Measurements from ENCODE around the gene ANXA1.

The ANXA1 gene

DNA sequence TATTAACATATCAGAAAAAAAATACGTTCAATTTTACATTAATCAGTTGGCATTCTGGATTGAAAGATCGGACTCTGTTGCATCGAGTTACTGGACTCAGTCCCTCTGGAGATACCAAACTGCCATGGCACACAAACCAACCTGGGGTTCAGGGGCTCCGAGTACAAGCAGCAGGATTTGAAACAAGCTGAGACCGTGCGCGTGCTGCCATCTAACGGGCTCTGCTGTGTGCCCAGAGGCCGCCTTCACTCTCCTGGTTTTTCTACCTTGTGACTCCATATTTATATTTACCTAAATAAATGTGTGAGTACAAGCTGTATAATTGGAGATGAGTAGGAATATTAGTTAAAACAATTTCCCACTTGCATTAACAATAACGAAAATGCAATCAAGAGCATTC, 48.2 kb downstream of the ANXA1 start:
- H3K4me3 Mint-ChIP-seq: no peak overlapping the region
- no peak overlapping the region for H3K27ac Mint-ChIP-seq
- H3K36me3 Mint-ChIP-seq: no peaks in the 10 kb centered on the region
- no peaks in the 10 kb centered on the region for H3K4me1 Mint-ChIP-seq (ENCODE audit: low read depth)
- no peaks in the 10 kb centered on the region for H3K9me3 Mint-ChIP-seq (ENCODE audit: low read depth)
- H3K27me3 Mint-ChIP-seq: peaks cover 3% of the 10 kb centered on the region

DNA sequence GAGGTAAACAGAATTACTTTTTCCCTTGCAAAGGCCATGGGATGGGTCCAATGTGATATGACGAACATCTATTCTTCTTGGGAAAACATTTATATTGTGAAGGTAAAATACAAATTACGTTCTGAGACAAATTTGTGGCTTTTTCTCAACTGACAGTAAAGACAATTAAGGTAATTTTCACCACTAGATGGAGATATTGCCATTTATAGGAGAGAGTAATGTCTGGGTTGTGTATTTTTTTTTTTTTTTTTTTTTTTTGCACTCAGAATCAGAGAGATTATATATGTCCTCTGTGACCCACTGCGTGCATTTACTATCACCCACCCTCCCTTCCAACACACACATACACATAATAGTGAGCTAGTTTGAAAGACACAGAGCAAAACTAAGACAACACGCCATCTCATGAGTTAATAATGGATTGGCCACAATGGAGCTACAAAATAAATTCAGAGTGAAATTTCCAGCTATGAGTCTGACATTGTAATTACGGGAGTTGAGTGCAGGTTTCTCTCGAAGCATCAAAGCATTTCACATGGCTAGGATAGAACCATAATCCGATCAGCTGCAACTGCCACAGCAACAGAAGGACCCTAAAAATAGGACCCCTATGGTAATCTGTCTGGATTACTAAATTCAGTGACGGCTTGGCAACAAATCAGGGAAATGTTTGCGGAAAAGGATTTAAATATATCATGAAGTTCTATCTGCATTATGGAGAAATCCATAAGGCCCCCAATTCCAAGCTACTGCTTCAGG, 49.2 kb downstream of the ANXA1 start:
- Mint-ChIP-seq H3K4me1 (ENCODE audit: low read depth) (no peaks in the 10 kb centered on the region), H3K4me3 (no peak overlapping the region), H3K27ac (no peak overlapping the region), H3K27me3 (peaks cover 3% of the 10 kb centered on the region), H3K36me3 (no peaks in the 10 kb centered on the region), H3K9me3 (ENCODE audit: low read depth) (no peaks in the 10 kb centered on the region)

DNA sequence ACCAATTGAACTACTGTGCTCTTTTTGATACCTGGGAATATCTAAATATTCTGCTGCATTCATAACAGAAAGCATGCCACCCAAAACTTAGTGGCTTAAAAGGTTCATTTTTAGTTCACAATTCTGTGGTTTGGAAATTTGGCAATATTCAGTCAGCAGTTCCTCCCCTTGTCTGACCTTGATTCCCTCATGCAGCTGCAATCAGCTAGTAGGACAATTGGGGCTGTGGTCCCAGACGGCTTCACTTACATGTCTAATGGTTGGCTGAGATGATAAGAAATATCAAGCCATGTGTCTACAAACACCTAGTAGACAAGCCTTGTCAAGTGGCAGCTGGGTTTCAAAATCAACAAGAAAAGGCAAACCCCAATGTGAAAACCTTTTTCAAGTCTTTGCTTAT, 51.3 kb downstream of the ANXA1 start:
- no peaks in the 10 kb centered on the region for H3K9me3 Mint-ChIP-seq (ENCODE audit: low read depth)
- H3K27me3 Mint-ChIP-seq: peaks cover 3% of the 10 kb centered on the region
- H3K27ac Mint-ChIP-seq: no peak overlapping the region
- H3K36me3 Mint-ChIP-seq: no peaks in the 10 kb centered on the region
- H3K4me3 Mint-ChIP-seq: no peak overlapping the region
- no peaks in the 10 kb centered on the region for H3K4me1 Mint-ChIP-seq (ENCODE audit: low read depth)

DNA sequence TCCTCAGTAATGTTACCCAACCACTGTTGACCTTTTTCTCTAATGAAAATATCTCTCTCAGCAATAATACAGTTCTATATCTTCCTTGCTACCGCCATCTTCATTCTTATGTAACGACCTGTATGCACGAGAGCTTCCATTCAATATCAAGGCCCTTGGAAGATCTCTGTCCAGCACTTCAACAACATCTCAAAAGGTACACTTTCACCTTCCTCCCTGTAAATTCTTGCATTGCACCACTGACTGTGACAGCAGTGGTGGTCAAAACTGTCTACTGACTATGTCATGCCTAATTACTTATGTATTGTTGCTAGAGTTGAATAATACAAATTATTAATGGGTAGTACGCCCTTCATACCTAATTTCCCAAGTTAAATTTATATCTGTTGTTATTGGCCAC, 53.3 kb downstream of the ANXA1 start:
- H3K27me3 Mint-ChIP-seq: peaks cover 5% of the 10 kb centered on the region
- H3K9me3 Mint-ChIP-seq (ENCODE audit: low read depth): no peaks in the 10 kb centered on the region
- no peak overlapping the region for H3K4me3 Mint-ChIP-seq
- no peak overlapping the region for H3K27ac Mint-ChIP-seq
- H3K36me3 Mint-ChIP-seq: no peaks in the 10 kb centered on the region
- no peaks in the 10 kb centered on the region for H3K4me1 Mint-ChIP-seq (ENCODE audit: low read depth)

DNA sequence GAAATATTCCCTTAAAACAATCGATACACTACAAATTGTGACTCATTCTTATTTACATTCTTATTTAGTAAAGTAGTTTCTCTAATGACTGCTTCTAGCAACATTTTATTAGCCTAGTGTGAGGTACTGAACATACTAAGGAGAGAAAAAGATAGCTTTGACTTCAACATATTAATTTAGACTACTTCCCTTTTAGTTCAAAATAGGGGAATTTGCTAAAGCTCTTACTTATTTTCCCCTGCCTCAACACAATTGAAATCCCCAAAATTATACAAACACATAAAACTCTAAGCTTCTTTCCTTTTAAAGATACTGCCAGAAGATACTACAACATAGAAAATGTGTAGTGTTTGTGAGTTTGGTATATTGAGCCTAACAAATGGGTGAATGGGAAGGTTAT, 55.2 kb downstream of the ANXA1 start:
- Mint-ChIP-seq H3K27me3 (peaks cover 4% of the 10 kb centered on the region), H3K9me3 (ENCODE audit: low read depth) (no peaks in the 10 kb centered on the region), H3K36me3 (no peaks in the 10 kb centered on the region), H3K27ac (no peak overlapping the region), H3K4me1 (ENCODE audit: low read depth) (no peaks in the 10 kb centered on the region), H3K4me3 (no peak overlapping the region)

DNA sequence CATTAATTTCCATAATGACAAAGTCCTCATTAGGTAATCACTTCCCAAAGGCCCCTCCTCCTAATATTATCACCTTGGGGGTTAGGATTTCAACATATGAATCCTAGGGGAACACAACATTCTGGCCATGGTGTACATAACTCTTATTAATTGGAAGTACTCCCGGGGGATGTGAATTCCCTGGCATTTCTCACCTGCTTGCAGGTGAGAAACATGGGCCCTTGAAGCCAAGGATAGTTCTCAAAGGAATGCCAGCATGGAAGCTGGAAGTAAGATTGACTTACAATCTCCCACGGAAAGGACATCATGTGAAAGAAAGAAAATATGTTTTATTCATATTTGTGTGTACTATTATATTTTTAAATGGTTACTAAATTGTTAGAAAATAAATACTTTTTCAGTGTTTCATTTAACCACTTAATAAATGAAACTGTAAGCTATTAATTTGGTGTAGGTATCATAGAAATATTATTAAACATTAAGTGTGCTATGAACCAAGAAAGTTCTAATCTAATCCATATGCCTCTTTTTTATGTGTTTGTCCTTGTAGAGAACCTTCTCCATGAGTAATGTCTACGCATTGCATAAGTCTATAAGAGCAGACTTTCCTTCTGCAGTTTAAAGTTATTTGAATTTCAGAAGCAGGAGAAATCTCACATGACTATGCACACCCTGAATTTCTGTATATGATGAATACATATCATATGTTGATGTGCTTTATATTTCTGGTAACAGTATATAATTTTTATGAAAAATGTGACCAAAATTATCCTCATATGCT, 59.4 kb downstream of the ANXA1 start:
- Mint-ChIP-seq H3K4me1 (ENCODE audit: low read depth) (peaks cover 8% of the 10 kb centered on the region), H3K4me3 (no peak overlapping the region), H3K27ac (no peak overlapping the region), H3K9me3 (ENCODE audit: low read depth) (no peaks in the 10 kb centered on the region), H3K27me3 (peaks cover 7% of the 10 kb centered on the region), H3K36me3 (no peaks in the 10 kb centered on the region)

DNA sequence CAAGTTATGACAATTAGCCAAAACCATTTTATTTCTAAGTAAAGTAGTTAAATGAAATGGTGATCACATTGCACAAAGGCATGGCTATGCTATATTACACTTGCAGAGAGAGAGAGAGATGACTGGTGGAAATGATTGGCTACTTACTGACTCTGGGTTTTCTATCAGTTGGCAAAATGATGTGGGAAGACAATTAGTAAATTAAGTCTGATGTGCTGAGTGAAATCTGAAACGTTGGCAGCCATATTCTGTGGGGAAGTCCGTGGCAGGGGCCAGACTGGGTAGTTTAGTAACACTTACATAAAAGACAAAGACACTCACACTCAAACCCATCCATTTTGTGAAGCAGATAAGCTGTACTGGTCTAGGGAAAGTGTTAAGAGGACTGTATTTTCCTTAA, 61.6 kb downstream of the ANXA1 start:
- no peaks in the 10 kb centered on the region for H3K9me3 Mint-ChIP-seq (ENCODE audit: low read depth)
- H3K4me3 Mint-ChIP-seq: no peak overlapping the region
- no peaks in the 10 kb centered on the region for H3K36me3 Mint-ChIP-seq
- H3K27ac Mint-ChIP-seq: no peak overlapping the region
- peaks cover 11% of the 10 kb centered on the region for H3K27me3 Mint-ChIP-seq
- H3K4me1 Mint-ChIP-seq (ENCODE audit: low read depth): peaks cover 12% of the 10 kb centered on the region

DNA sequence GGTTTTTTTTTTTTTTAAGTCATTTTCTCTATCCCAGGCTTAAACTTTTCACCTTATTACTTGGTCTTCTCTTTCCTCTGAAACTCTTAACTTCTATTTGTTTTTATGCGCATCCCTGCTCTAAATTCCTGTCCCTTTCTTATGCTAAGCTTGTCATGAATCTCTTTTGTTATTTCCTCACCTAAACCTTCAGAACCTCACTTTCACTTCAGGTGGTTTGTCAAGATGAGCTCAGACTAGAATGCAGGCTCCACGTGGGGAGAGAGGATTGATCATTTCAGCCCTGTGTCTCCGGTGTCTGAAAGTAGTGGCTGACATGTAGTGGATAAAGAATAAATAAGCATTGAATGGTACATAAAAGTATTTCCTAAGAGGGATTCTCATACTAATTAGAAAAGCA, 63.6 kb downstream of the ANXA1 start:
- no peaks in the 10 kb centered on the region for H3K9me3 Mint-ChIP-seq (ENCODE audit: low read depth)
- H3K36me3 Mint-ChIP-seq: no peaks in the 10 kb centered on the region
- H3K4me3 Mint-ChIP-seq: no peak overlapping the region
- H3K4me1 Mint-ChIP-seq (ENCODE audit: low read depth): peaks cover 16% of the 10 kb centered on the region
- H3K27ac Mint-ChIP-seq: peak overlapping the region; percentile 59
- H3K27me3 Mint-ChIP-seq: peaks cover 8% of the 10 kb centered on the region

DNA sequence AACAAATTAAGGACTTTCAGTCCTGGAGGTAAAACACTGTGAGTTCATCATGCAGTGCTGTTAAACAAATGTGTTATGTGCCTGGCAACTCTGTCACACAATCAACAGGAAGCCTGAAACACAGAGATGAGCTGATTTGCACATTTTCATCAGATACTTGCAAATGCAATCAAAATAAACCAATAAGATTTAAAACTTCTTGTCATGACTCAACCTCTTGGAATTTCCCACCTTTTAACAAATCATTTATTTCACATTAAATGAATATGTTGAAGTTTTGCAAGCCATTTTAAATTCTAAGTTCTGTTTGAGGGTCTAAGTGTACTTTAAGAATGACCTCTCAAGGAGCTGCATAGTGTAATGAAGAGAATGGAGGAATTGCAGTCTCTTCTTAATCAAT, 64.4 kb downstream of the ANXA1 start:
- H3K9me3 Mint-ChIP-seq (ENCODE audit: low read depth): no peaks in the 10 kb centered on the region
- no peak overlapping the region for H3K27ac Mint-ChIP-seq
- H3K4me3 Mint-ChIP-seq: no peak overlapping the region
- peaks cover 8% of the 10 kb centered on the region for H3K27me3 Mint-ChIP-seq
- H3K36me3 Mint-ChIP-seq: no peaks in the 10 kb centered on the region
- H3K4me1 Mint-ChIP-seq (ENCODE audit: low read depth): peaks cover 18% of the 10 kb centered on the region

Measured in activated naive CD8-positive, alpha-beta T cell (primary cell).